WTC11 (cell line): ENCODE data around the gene LOXL3.

ENCODE experiments used
- CBFB ChIP-seq: sonication (generic); formaldehyde crosslinking; IDR thresholded peaks from 2 replicates; pipeline ENCODE4 v1.8.1; 2022; ENCODE audit warnings: mild to moderate bottlenecking, low read depth, missing genetic modification reagents
- ZNF138 ChIP-seq: sonication (generic); formaldehyde crosslinking; conservative IDR thresholded peaks from 2 replicates; pipeline ENCODE4 v1.8.1; 2022; ENCODE audit warnings: mild to moderate bottlenecking, moderate library complexity, missing genetic modification reagents
- TF ChIP-seq, protein P1 (sequence below): fragments of 200-600 bp; IDR thresholded peaks from 2 replicates; pipeline ENCODE4 v1.8.0; 2022; ENCODE audit warnings: antibody characterized with exemption

- no peak for TF ChIP-seq ZNF138 (CRISPR knock-in tag)
- TF ChIP-seq, protein P1, sequence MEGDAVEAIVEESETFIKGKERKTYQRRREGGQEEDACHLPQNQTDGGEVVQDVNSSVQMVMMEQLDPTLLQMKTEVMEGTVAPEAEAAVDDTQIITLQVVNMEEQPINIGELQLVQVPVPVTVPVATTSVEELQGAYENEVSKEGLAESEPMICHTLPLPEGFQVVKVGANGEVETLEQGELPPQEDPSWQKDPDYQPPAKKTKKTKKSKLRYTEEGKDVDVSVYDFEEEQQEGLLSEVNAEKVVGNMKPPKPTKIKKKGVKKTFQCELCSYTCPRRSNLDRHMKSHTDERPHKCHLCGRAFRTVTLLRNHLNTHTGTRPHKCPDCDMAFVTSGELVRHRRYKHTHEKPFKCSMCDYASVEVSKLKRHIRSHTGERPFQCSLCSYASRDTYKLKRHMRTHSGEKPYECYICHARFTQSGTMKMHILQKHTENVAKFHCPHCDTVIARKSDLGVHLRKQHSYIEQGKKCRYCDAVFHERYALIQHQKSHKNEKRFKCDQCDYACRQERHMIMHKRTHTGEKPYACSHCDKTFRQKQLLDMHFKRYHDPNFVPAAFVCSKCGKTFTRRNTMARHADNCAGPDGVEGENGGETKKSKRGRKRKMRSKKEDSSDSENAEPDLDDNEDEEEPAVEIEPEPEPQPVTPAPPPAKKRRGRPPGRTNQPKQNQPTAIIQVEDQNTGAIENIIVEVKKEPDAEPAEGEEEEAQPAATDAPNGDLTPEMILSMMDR, result no peak
- no peak for TF ChIP-seq CBFB (CRISPR knock-in tag)
Measured at GRCh38 chr2:74537140-74537539, 16.6 kb downstream of the LOXL3 start.
